SKM-1 treated with dmso at 0.1 percent for 144 hours (cell line): Measurements from ENCODE around the gene SHC1.
A peak's percentile ranks its signal among the peaks of the same experiment; 100 is the strongest.

Experiments
- DNase-seq: peaks from one replicate; lab custom pipeline; 2025; ENCODE audit not compliant: unreplicated experiment; lab: John Stamatoyannopoulos, UW

Gene SHC1

GRCh38 chr1:154940651-154941194 lies 29.8 kb downstream of the SHC1 start:
- DNase-seq, result no peak

- no peak for DNase-seq
Measured at GRCh38 chr1:154940213-154940560, 30.4 kb downstream of the SHC1 start.

GRCh38 chr1:154938604-154939399 lies 31.7 kb downstream of the SHC1 start:
- DNase-seq, result no peak

GRCh38 chr1:154937988-154938386 lies 32.6 kb downstream of the SHC1 start:
- DNase-seq, result no peak

- peak; percentile 94 for DNase-seq
Measured at GRCh38 chr1:154937085-154937987, 33.2 kb downstream of the SHC1 start.

DNA sequence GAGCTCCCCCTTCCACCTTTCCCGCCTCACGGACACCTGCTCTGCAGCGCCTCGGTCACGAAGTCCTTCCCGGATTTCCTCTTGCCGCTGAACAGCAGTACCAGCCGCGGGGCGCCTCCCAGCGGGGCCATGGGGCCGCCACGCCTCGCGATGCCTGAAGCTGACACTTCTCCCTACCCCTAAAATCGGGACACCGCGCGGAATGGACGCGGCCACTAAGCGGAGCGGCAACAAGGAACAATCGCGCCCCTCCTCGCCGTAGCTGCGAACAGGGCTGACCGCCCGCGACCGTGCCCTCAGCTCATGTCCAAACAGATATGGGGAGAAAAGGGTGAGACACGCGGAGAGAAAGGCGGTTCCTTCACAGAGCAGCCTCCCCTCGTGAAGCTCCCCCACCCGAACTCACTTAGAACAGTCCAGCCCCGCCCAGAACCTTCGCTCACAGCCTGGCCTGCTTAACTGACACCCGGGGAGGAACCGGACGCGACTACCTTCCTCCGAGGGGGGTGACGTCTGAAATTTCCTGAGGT lies 33.9 kb downstream of the SHC1 start, which contains the start of gene PMVK:
Gene PMVK (minus strand): TSS at position 165 of the 530 bp plus-strand sequence. CDS start 34 bp downstream, at position 131.
- DNase-seq, result peak; percentile 97

DNA sequence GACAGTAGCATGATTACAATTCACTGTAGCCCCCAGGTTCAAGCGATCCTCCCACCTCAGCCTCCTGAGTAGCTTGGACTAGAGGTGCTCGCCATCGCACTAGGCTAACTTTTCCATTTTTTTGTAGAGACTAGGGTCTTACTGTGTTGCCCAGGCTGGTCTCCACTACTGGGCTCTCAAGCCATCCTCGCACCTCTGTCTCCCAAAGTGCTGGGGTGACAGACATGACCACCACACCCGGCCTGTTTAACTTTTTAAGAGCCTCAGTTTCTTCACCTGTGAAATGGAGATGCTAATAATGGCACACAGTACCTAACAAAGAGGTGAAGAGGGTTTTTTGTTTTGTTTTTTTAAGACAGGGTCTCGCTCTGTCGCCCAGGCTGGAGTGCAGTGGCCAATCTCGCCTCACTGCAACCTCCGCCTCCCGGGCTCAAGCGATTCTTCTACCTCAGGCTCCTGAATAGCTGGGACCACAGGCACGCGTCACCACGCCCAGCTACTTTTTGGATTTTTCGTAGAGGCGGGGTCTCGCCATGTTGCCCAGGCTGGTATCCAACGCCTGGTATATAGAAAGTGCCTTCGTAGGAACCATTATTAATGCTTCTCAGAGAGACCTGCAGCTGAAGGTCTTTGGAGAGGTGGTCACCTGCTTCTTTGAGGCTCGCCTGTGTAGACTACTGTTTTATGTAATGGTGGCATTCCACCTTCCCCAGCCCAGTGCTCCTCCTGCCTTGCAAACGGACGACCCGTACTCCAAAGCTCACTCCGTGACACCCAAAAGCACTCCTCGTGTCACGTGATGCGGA lies 34.6 kb downstream of the SHC1 start:
- no peak for DNase-seq

- no peak for DNase-seq
Measured at GRCh38 chr1:154934358-154934948, 36.1 kb downstream of the SHC1 start.

DNA sequence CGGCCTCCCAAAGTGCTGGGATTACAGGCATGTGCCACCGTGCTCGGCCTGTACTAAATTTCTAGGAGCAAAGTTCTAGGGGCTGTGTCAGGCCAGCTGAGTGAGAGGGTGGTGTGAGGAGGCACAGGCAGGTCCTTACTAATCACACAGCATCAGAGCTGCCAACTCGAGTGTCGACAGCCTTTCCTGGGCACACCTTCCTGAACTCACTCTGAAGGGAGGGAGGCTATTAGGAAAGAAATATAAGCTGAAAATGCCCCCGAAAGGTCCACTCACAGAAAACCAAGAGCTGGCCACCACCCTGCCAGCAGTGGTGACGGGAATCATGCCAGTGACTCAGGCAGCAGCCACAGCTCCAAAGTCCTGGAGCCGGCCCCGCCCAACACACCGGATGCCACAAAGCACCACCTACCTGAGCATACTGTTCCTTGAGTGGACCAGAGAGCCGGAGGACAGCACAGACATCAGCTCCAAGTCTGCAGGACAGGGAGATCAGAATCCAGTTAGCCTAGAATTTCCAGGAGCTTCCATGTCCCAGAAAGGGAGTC lies 38.5 kb downstream of the SHC1 start:
- DNase-seq, result no peak

DNA sequence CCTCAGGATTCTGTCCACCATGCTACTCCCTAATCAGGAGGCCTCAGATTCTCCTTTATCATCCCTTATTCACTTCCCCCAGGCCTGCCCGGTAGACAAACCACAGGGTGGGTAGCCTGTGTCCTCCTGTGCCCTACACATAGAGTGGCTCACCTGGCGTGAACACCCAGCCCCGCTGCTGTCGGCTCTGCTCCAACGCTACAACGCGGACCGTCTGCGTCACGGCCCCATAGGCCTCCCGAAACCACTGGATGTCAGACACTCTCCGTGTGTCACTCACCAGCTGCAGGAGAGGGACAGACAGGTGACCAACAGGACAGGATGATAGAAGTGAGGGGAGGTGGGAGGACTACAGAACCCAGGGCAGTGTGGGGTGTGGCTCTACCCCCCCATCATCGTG lies 44.3 kb downstream of the SHC1 start:
- DNase-seq, result no peak

DNA sequence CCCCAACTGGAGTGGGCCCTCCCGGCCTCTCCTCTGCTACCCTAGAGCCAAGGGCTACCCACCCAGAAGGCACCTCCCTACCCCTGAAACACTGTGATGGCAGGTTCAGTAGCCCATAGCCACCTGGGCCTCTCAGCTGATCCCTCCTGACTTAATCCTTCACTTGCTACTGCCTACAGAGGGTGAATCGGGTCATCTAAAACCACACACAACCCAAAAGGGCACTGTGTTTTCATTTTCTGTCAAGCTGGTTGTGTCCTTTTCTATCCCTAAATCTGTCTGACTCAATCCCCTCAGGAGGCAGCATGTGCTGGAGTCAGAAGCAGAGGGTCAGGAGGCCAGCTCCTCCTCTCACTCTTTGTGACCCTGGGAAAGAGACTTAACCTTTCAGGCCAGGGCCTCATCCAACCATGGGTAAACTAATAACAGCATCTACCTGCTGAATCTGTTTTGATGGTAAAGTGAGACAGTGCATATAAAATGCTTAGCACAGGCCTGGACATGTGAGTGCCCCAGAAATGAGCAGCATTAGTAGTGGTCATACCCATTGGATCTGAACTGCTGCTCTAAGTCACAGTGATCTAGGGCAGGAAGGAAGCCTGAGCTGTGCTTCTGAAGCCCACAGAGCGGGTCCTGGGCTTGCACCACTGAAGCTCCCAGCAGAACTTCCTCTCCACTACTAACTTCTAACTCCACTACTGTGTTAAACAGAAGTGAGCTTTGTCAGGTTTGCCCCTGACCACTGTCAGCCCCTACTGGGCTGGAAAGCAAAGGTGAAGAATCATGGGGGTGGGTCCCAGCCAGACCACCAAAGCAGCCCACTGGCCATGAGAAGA lies 45.0 kb downstream of the SHC1 start:
- DNase-seq, result peak; percentile 56

GRCh38 chr1:154923695-154924094 lies 46.9 kb downstream of the SHC1 start:
- no peak for DNase-seq

DNA sequence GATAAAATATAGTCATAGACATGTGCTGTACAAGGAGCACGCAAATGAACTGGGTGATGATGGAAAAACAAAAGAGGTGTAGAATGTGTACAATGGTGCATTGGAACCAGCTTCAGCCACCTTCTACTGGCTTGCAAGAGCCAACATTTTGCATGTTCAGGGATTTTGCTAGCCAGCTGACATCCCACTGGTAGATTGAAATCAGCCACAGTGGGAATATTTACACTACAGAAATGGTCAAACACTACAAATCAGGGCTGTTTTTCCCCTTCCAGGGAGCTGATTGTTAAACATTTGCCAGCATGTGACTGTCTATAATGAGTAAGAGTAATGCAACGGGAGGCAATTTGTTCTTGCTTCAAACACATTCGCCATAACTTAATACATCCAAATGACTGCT lies 57.3 kb downstream of the SHC1 start:
- DNase-seq, result no peak

DNA sequence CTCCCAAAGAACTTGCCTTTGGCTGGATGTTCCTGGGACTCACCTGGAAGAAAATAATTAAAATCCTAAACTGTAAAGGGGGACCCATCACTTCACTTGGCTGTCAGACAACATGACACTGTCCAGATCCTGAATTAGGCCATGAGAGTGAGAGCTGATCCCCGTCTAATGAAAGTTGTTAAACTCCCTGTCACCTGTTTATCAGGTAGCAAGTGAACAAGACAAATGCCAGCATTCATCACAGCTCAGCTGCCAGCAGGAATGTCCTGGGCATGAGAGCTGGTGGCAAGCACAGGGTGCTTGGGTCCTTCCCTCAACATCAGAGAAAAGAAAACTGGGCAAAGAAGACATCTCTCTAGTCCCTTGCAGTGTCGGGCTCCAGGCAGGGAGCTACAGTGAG lies 57.8 kb downstream of the SHC1 start:
- no peak for DNase-seq
